OCI-M2 (cell line): ENCODE results near the gene PHF21B.
"Not testable (repeated sequence)": the region's sequence is repeated elsewhere in the genome, so short reads cannot be mapped to it uniquely, and the experiment has no call there.

Experiments used
- DNase-seq: peaks from one replicate; lab custom pipeline; 2025; ENCODE audit not compliant: unreplicated experiment; lab: John Stamatoyannopoulos, UW

Gene PHF21B

DNA sequence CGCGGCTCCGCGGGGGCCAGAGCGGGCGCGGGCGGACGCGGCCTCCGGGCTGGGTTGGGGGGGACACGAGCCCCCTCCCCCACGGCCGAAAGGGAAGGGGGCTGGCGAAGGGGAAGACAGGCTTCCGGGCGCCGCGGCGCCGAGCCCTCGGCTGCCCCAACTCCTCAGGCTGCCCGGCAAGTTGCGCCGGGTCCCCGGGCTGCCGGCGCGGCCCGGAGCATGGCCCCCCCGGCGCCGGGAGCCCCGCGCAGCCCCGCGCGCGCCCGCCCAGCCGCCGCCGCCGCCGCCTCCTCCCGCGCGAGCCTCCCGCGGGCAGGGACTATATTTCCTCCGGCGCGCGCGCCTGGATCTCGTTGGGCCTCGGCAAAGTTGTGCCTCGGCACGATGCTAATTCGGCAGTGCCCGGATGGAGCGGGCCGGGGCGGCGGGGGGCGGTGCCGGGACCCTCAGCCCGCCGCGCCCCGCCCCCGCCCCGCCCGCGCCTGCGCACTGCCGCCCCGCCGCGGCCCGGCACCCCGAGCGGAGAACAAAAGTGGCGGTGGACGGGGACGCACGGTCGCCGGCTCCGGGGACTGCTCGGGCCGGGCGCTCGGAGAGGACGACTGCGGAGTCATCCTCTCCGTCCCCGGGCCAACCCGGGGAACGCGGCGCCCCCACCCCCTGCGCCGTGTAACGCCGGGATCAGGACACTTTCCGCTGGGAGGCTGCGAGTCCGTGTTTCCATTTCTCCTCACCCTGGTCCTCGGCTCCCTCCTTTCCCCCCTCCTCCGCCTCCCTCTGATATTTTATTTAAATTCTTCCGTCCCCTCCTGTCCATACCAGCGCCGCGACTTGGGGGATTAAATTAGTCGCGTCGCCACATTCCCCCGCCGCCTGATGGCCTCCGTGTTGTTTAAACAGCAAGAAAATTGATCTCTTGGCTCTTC lies at the start of gene PHF21B:
Gene PHF21B (minus strand): TSS at position 400 of the 926 bp plus-strand sequence. CDS start 456 bp downstream, outside the sequence.
- DNase-seq: no peak

GRCh38 chr22:45059296-45059695 lies 49.5 kb upstream of the PHF21B start:
- DNase-seq: no peak

GRCh38 chr22:45058622-45058912 lies 48.8 kb upstream of the PHF21B start:
- no peak for DNase-seq

DNA sequence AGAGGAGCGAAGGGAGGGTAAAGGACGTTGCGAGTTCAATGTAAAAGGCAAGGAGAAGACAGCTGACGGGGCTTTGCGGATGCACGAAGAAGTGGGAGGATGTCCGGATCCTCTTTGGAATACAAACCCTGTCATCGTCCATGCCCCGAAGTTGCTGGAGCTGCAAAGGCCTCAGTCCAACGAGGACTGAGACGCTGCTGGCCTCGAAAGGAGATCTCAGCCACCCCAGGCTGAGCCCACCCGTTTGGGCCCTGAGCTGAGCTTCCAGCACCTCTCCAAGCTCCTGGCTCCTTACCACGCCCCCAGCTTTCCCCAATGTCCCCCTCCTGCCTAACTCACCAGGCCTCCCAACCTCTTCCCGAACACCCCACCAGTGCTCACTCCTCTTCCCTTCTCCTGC lies 46.1 kb upstream of the PHF21B start:
- no peak for DNase-seq

- DNase-seq: no peak
Observed at GRCh38 chr22:45053571-45053970, 43.8 kb upstream of the PHF21B start.

GRCh38 chr22:45053094-45053493 lies 43.3 kb upstream of the PHF21B start:
- no peak for DNase-seq

DNA sequence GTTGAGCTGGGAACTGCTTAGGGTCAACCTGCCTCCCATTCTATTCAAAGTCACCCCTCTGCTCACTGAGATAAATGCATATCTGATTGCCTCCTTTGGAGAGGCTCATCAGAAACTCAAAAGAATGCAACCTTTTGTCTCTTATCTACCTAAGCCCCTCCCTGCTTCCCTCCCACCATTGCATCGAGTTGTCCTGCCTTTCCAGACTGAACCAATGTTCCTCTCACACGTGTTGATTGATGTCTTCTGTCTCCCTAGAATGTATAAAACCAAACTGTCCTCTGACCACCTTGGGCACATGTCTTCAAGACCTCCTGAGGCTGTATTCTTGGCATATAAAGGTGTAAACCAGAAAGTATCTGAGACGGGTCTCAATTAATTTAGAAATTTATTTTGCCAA lies 42.9 kb upstream of the PHF21B start:
- DNase-seq: not testable (repeated sequence)

DNA sequence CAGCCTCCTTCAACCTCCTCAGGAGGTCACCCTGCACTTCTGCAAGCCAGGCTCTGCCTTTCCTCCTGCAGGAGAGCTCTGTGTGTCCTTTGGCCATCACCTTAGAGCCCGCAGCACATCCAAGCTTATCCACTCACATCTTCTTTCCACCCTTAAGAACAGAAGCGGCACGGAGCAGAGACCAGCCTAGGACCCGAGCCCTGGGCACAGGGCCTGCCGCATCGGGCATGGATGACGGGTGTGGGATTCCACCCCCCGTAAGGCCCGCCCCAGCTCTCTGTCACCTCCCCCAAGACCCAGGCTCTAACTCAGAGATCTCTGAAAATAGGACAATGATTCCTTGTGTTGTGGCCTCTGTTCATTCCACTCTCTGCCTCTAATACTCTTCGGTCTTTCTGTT lies 42.1 kb upstream of the PHF21B start:
- no peak for DNase-seq

DNA sequence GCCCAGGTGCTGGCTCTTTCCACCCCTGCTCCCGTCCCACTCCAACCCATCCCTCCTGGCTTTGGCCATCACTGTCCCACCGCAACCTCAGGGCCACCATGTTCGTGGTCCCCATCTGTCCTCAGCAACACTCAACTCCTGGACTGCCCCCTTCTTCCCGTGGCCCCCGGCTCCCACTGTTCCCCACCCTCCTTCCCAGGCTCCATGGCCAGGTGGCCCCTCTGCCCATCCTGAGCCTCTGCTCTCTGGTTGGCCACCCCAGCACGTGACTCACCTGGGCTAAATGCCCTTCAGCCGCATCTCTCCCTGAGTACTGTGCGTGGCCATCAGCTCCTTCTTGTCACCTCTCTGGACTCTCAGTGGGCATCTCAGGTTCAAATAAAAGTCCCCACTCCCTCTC lies 41.6 kb upstream of the PHF21B start:
- DNase-seq: no peak

- no peak for DNase-seq
Observed at GRCh38 chr22:45047260-45047659, 37.5 kb upstream of the PHF21B start.

DNA sequence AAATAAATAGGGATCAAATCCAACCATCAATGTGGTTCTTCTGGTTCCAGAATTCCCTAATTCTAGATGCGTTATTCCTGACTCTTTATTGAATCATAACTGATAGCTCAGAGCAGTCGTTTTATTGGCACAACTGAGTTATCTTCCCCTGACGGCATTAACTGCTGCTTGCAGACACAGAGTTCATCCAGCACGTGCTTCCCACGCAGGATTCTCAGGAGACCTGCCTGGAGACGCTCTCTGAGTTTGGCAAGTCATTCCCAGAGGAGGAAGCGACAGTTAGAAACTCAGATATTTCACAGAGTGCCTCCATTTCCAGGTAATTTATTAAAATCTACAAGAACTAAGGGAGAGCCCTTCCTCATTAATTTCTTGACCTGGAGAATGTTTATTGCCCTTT lies 35.4 kb upstream of the PHF21B start:
- DNase-seq: no peak

- DNase-seq: no peak
Observed at GRCh38 chr22:45042263-45042662, 32.5 kb upstream of the PHF21B start.

DNA sequence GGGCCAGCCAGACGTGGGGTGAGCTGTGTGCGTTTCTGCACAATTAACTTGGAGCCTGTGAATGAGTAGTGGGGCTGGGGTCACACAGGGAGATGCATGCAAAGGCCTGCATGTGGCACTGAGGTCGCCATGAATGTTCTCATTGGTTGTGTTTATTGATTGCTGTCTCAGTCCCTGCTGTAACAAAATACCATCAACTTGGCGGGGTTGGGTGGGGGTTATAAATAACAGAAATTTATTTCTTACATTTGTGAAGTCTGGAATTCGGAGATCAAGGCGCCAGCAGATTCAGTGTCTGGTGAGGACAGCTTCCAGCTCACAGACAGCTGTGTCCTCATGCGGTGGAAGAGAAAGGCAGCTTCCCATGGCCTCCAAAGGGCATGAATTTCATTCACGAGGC lies 29.3 kb upstream of the PHF21B start:
- DNase-seq: no peak

DNA sequence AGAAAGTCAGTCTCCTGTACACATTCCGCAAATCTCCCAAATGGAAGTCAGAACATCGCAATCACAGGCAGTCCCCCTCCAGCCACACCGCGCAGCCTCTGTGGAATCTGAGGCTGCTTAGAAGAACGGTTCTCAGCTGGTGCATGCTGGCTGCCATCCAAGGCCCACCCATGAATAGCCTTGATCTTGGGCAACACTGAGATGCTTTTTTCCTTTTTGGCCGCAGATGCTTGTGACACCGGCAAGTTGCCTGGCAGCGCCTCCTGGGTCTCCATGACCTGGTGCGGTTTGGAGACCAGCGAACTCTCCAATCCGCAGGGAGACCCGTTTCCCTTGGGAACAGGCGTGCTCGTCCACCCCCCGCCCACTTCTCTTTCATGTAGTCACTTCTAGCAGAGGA lies 26.3 kb upstream of the PHF21B start:
- no peak for DNase-seq

DNA sequence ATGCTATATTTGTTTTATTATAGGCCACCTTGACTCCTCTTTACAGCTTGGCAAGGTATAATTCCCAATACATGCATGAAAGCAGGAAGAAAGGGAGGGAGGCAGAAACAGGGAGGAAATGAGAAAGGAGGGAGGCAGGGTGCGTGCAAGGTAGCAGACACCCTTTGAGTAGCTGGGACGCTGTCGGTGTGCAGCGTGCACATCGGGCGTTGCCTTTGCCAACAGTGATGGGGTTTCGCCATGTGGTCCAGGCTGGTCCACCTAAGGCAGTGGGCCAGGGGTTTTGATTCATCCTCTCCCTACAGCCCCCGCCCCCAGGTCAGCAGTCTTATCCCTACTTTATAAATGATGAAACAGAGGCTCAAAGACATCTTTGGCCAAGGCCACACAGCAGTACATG lies 25.0 kb upstream of the PHF21B start:
- no peak for DNase-seq

DNA sequence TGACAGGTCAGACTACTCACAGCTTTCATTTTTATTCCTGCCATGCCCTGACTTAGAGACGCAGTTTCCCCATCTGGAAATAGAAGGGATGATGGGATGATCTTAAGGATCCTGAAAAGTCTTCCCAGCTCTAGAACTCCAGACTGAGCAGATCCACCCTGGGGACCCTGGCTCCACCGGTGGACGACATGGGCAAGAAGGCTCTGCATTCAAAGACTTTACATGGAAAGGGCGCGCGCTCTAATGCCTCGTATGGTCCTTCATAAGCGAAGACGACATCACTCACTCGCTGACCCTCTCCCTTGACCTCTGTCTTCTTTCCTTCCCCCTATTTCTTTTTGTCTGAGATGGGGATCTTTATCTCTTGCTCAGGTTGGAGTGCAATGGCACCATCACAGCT lies 24.4 kb upstream of the PHF21B start:
- no peak for DNase-seq

- no peak for DNase-seq
Observed at GRCh38 chr22:45033136-45033535, 23.3 kb upstream of the PHF21B start.

- no peak for DNase-seq
Observed at GRCh38 chr22:45031629-45032403, 22.0 kb upstream of the PHF21B start.

- DNase-seq: no peak
Observed at GRCh38 chr22:45029501-45029900, 19.7 kb upstream of the PHF21B start.

DNA sequence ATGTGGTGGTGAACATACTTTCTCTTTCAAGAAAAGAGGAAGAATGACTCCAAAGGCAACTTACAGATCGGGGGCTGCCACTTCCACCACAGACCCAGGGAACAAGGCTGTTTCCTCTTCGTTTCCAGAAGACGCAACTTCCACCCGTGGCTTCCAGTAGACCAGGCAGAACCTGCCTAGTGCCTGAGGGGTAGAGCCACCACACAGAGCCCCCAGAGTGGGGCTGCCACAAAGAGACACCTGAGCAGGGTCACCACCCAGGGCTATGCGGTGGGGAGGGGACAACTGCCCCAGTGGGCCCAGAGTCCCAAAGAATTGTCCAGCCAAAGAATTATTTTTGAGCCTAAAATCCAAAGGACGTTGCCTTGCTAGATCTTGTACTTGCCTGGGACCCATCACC lies 16.7 kb upstream of the PHF21B start:
- no peak for DNase-seq

- DNase-seq: no peak
Observed at GRCh38 chr22:45023431-45023830, 13.6 kb upstream of the PHF21B start.

GRCh38 chr22:45019861-45020655 lies 10.3 kb upstream of the PHF21B start:
- DNase-seq: no peak
